H1 (cell line): ENCODE results near the gene RGP1. TPM values are rescaled to one million over a fixed set of nuclear protein-coding genes. Genes with fewer than 3 reads are reported as not detected.

Experiments
- CTCF ChIA-PET: fragments of 300-600 bp; sonication (Branson Sonifier 250); formaldehyde crosslinking; loops from one replicate; lab custom pipeline; 2021; ENCODE audit not compliant: partially characterized antibody; lab: Charles Lee
- POLR2A ChIA-PET: fragments of 300-600 bp; sonication (Branson Sonifier 250); formaldehyde crosslinking; loops from one replicate; lab custom pipeline; 2021; ENCODE audit warnings: inconsistent platforms; ENCODE audit not compliant: partially characterized antibody; lab: Charles Lee
- DNase-seq, 2 experiments: peaks; one replicate each; pipeline versions ENCODE4 v3.0.0 to v3.0.0-alpha.2; 2010 to 2022; ENCODE audit warnings: low spot score in 2 of 2, low read depth in 1 of 2, mixed read lengths in 1 of 2
- FAIRE-seq: peaks from 2 replicates; lab custom pipeline; 2011; peaks lifted over from hg19 to GRCh38; lab: Jason Lieb, UNC
- H2AFZ ChIP-seq: 2 replicates; pipeline ENCODE4 v1.8.1; 2012; ENCODE audit warnings: low read length, inconsistent platforms
- H2AK5ac ChIP-seq: 2 replicates; pipeline ENCODE4 v1.6.1; 2013; ENCODE audit warnings: low read depth, low read length
- H2BK120ac ChIP-seq: replicated peaks from 2 replicates; pipeline ENCODE3; 2013; ENCODE audit warnings: low read depth, low read length, inconsistent platforms
- H2BK12ac ChIP-seq: 2 replicates; pipeline ENCODE4 v1.6.1; 2013; ENCODE audit warnings: low read depth, low read length
- H2BK15ac ChIP-seq: 2 replicates; pipeline ENCODE4 v1.6.1; 2013; ENCODE audit warnings: low read length
- H2BK20ac ChIP-seq: 2 replicates; pipeline ENCODE4 v1.6.1; 2013; ENCODE audit warnings: low read length
- H2BK5ac ChIP-seq: 2 replicates; pipeline ENCODE4 v1.6.1; 2013; ENCODE audit warnings: low read depth, low read length
- H3K14ac ChIP-seq: 2 replicates; pipeline ENCODE4 v1.6.1; 2013; ENCODE audit warnings: inconsistent platforms; ENCODE audit not compliant: insufficient read length
- H3K18ac ChIP-seq: 2 replicates; pipeline ENCODE4 v1.6.1; 2013; ENCODE audit warnings: low read length; ENCODE audit errors: extremely low read depth
- H3K23ac ChIP-seq: 2 replicates; pipeline ENCODE4 v1.6.1; 2013; ENCODE audit warnings: inconsistent platforms; ENCODE audit not compliant: insufficient read length
- H3K23me2 ChIP-seq: 2 replicates; pipeline ENCODE4 v1.6.1; 2013; ENCODE audit warnings: low read depth, low read length
- H3K27ac ChIP-seq: 2 replicates; pipeline ENCODE4 v1.6.1; 2011; ENCODE audit warnings: low read depth, low read length, inconsistent platforms
- H3K27me3 ChIP-seq, 4 experiments: replicated peaks in 1 of 4; 1 replicate in 1 of 4; 2 replicates in 3 of 4; pipeline versions ENCODE4 v1.6.1 to v1.8.1; 2011 to 2013; ENCODE audit warnings: low read length in 3 of 4, mild to moderate bottlenecking in 3 of 4, inconsistent platforms in 2 of 4, mixed read lengths in 2 of 4, moderate library complexity in 1 of 4; ENCODE audit not compliant: control insufficient read depth in 3 of 4, insufficient read depth in 3 of 4; ENCODE audit errors: extremely low read depth in 1 of 4
- H3K36me3 ChIP-seq, 4 experiments: 2 replicates each; pipeline versions ENCODE4 v1.6.1 to v1.8.1; 2011 to 2013; ENCODE audit warnings: mild to moderate bottlenecking in 4 of 4, low read length in 3 of 4, moderate library complexity in 2 of 4, control low read depth in 1 of 4, inconsistent platforms in 1 of 4; ENCODE audit not compliant: insufficient read depth in 4 of 4, control insufficient read depth in 2 of 4
- H3K4ac ChIP-seq: replicated peaks from 2 replicates; pipeline ENCODE3; 2013; ENCODE audit warnings: low read length, low read depth, mixed read lengths, inconsistent platforms; ENCODE audit not compliant: insufficient read length
- H3K4me1 ChIP-seq, 4 experiments: replicated peaks in 1 of 4; 1 replicate in 1 of 4; 2 replicates in 3 of 4; pipeline versions ENCODE4 v1.6.1 to v1.8.1; 2011 to 2013; ENCODE audit warnings: low read length in 3 of 4, inconsistent platforms in 2 of 4, mixed read lengths in 1 of 4; ENCODE audit not compliant: insufficient read depth in 4 of 4, control insufficient read depth in 3 of 4
- H3K4me2 ChIP-seq, 2 experiments: 2 replicates each; pipeline versions ENCODE4 v1.6.1 to v1.8.1; 2011 to 2013; ENCODE audit warnings: low read depth in 2 of 2, low read length in 2 of 2, control low read depth in 1 of 2, inconsistent platforms in 1 of 2, mild to moderate bottlenecking in 1 of 2; ENCODE audit not compliant: insufficient read depth in 1 of 2
- H3K4me3 ChIP-seq, 4 experiments: fragments of 200-600, 300-600 bp in 1 of 4; sonication (generic), shearing (Covaris generic), sonication (Bioruptor Twin) in 1 of 4; 2 replicates each; pipeline versions ENCODE4 v1.5.1 to v1.8.1; 2011 to 2016; ENCODE audit warnings: low read length in 4 of 4, low read depth in 3 of 4, control low read depth in 2 of 4, inconsistent platforms in 2 of 4, mild to moderate bottlenecking in 2 of 4, mixed read lengths in 1 of 4, moderate library complexity in 1 of 4; ENCODE audit not compliant: insufficient read depth in 2 of 4; ENCODE audit errors: extremely low read depth in 1 of 4
- H3K56ac ChIP-seq: replicated peaks from 2 replicates; pipeline ENCODE3; 2013; ENCODE audit warnings: low read depth, mild to moderate bottlenecking, mixed read lengths, low read length, inconsistent platforms; ENCODE audit not compliant: insufficient read length
- H3K79me1 ChIP-seq: 2 replicates; pipeline ENCODE4 v1.6.1; 2013; ENCODE audit warnings: low read depth, low read length, control low read depth
- H3K79me2 ChIP-seq, 2 experiments: 2 replicates each; pipeline versions ENCODE4 v1.6.1 to v1.8.1; 2012 to 2013; ENCODE audit warnings: low read length in 2 of 2, mild to moderate bottlenecking in 2 of 2, inconsistent platforms in 1 of 2; ENCODE audit not compliant: insufficient read depth in 2 of 2, control insufficient read depth in 1 of 2
- H3K9ac ChIP-seq, 4 experiments: replicated peaks in 1 of 4; 1 replicate in 1 of 4; 2 replicates in 3 of 4; pipeline versions ENCODE4 v1.6.1 to v1.8.1; 2011 to 2013; ENCODE audit warnings: low read depth in 3 of 4, low read length in 3 of 4, control low read depth in 2 of 4, mild to moderate bottlenecking in 2 of 4, moderate library complexity in 2 of 4, inconsistent platforms in 1 of 4; ENCODE audit errors: extremely low read depth in 1 of 4
- H3K9me3 ChIP-seq, 2 experiments: 2 replicates each; pipeline versions ENCODE4 v1.6.1 to v1.8.1; 2012 to 2013; ENCODE audit warnings: mild to moderate bottlenecking in 2 of 2, moderate library complexity in 2 of 2, control low read depth in 1 of 2, inconsistent platforms in 1 of 2, low read depth in 1 of 2, low read length in 1 of 2, mixed read lengths in 1 of 2; ENCODE audit not compliant: insufficient read depth in 2 of 2
- H4K20me1 ChIP-seq, 2 experiments: replicated peaks in 1 of 2; 2 replicates each; pipeline versions ENCODE3 to v1.8.1; 2011 to 2013; ENCODE audit warnings: inconsistent platforms in 2 of 2, low read length in 2 of 2, mild to moderate bottlenecking in 1 of 2; ENCODE audit not compliant: insufficient read depth in 2 of 2, control insufficient read depth in 1 of 2
- H4K5ac ChIP-seq: 2 replicates; pipeline ENCODE4 v1.6.1; 2013; ENCODE audit warnings: low read length, low read depth, mixed read lengths, inconsistent platforms; ENCODE audit not compliant: insufficient read length
- H4K8ac ChIP-seq: 2 replicates; pipeline ENCODE4 v1.8.0; 2013; ENCODE audit warnings: mild to moderate bottlenecking, moderate library complexity, low read length, inconsistent platforms; ENCODE audit not compliant: insufficient read depth; ENCODE audit errors: extremely low read depth
- H4K91ac ChIP-seq: replicated peaks from 2 replicates; pipeline ENCODE3; 2013; ENCODE audit warnings: low read length, mixed read lengths, inconsistent platforms; ENCODE audit not compliant: insufficient read length
- CREB1 ChIP-seq: IDR thresholded peaks from 2 replicates; pipeline ENCODE4 v1.6.1; 2012; ENCODE audit warnings: inconsistent platforms
- KDM5A ChIP-seq: fragments of 200-600 bp; IDR thresholded peaks from 2 replicates; pipeline ENCODE4 v1.7.1; 2012; ENCODE audit warnings: mild to moderate bottlenecking, low read length, inconsistent platforms, mixed read lengths
- PHF8 ChIP-seq: fragments of 200-600 bp; sonication (generic); conservative IDR thresholded peaks from 2 replicates; pipeline ENCODE4 v1.7.1; 2012; ENCODE audit warnings: low read depth, mild to moderate bottlenecking, inconsistent platforms, low read length, moderate library complexity
- SUZ12 ChIP-seq: fragments of 200-600 bp; sonication (generic); IDR thresholded peaks from 2 replicates; pipeline ENCODE4 v1.6.1; 2012; ENCODE audit warnings: mild to moderate bottlenecking, inconsistent platforms, low read length, moderate library complexity, mixed read lengths
- WGBS, 2 experiments: shearing (Covaris generic) in 1 of 2; methylation state at CpG; one replicate each; pipeline versions ENCODE4 v1.1.6 to v1.1.7; 2013 to 2015; ENCODE audit warnings: low lambda C conversion rate in 2 of 2, mixed read lengths in 2 of 2, inconsistent platforms in 1 of 2, low coverage in 1 of 2, missing lambda C conversion rate in 1 of 2; ENCODE audit not compliant: insufficient replicate concordance in 2 of 2, insufficient coverage in 1 of 2, insufficient read length in 1 of 2; ENCODE audit errors: extremely low coverage in 1 of 2, missing lambda C conversion rate in 1 of 2; 5-methylcytosine and 5-hydroxymethylcytosine counted together
- polyA plus RNA-seq, 7 experiments: library from polyadenylated mRNA; depleted of rRNA in 3 of 7; stranded (reverse) in 5 of 7; unstranded in 2 of 7; fragments of >200 nt in 5 of 7; fragments of 200-250 nt in 2 of 7; gene quantifications; 1 replicate in 5 of 7; 2 replicates in 1 of 7; 4 replicates in 1 of 7; pipeline versions ENCODE4 v1.2.1 to v1.2.3, GENCODE V29; 2011 to 2013; ENCODE audit warnings: missing spikeins in 2 of 7, mixed read lengths in 2 of 7
- total RNA-seq: library from RNA; stranded (reverse); fragmentation: NEBNext Ultra II Directional; extraction: Animal tissue kit (Norgen Biotek cat#: 25700); gene quantifications from 2 replicates; pipeline ENCODE4 v1.2.1, GENCODE V29; 2021

RGP1 gene
- total and polyA plus RNA-seq, 2 of the 8 experiments (the other 6 are each of a cell fraction or from before 2014, with no cell fraction given), result 11.8 to 22.7 TPM

- WGBS, 2 experiments, result 83% methylated on average over 5 of the region's 5 CpGs; no CpG with 5 or more reads in 1 of the 2 experiments
- TF ChIP-seq SUZ12, result no peak
- TF ChIP-seq PHF8, result no peak
- TF ChIP-seq KDM5A, result no peak
- no peak for TF ChIP-seq CREB1
Observed at GRCh38 chr9:35736201-35736633, 12.9 kb upstream of the RGP1 start.

More at GRCh38 chr9:35736201-35736633, 12.9 kb upstream of the RGP1 start:
- Histone ChIP-seq H2BK15ac (no peak overlapping the region), H3K23me2 (peaks cover 9% of the 10 kb centered on the region; the same call in 1 of the 2 replicates), H3K9me3 (no peaks in the 10 kb centered on the region; a peak in 1 of 4 replicates), H3K4ac (no peak overlapping the region), H2BK5ac (no peak overlapping the region), H3K23ac (no peak overlapping the region), H3K4me2 (no peak overlapping the region), H3K27ac (peak overlapping the region; percentile 20; the same call in 1 of the 2 replicates), H4K91ac (no peak overlapping the region), H4K8ac (no peak overlapping the region), H2BK20ac (no peak overlapping the region), H3K56ac (no peak overlapping the region), H3K27me3 (no peaks in the 10 kb centered on the region), H3K36me3 (peaks cover 25 to 59% (median 47%) of the 10 kb centered on the region in 4 experiments), H3K4me3 (no peak overlapping the region), H2BK120ac (no peak overlapping the region), H2AK5ac (no peak overlapping the region), H3K79me1 (no peaks in the 10 kb centered on the region; the same call in 1 of the 2 replicates), H2AFZ (no peak overlapping the region), H3K18ac (no peak overlapping the region), H3K14ac (no peak overlapping the region), H3K9ac (no peak overlapping the region), H3K4me1 (peaks cover 0 to 7% (median 3%) of the 10 kb centered on the region in 4 experiments; a peak in 4 of 7 replicates), H4K20me1 (peaks cover 2 to 13% of the 10 kb centered on the region in 2 experiments), H3K79me2 (peaks cover 0 to 8% of the 10 kb centered on the region in 2 experiments; a peak in 2 of 4 replicates), H4K5ac (no peak overlapping the region), H2BK12ac (no peak overlapping the region)
- ChIA-PET POLR2A (interaction anchor here (1.0 to 2.6 kb wide), 4 partner anchors 9 to 72 kb away, joined by 3 to 15 read pairs (median 10); partner anchors contain the start of genes ARHGEF39, GBA2 and RGP1), CTCF (interaction anchor here (0.6 to 16.0 kb wide), 26 partner anchors 8 to 197 kb away, joined by 3 to 198 read pairs (median 3); partner anchors contain the start of genes GBA2, HINT2 and RGP1)
- DNase-seq (peak in 1 of 2 experiments; percentile 74), FAIRE-seq (peak; percentile 73)
